Activated CD8-positive, alpha-beta T cell treated with anti-CD3 and anti-CD28 coated beads for 36 hours (primary cell): ENCODE measurements around the gene BPIFB4. TPM values are rescaled to one million over a fixed set of nuclear protein-coding genes. Genes with fewer than 3 reads are reported as not detected.

Source experiments
- ATAC-seq: fragments of 200-7000 bp; cut with Tn5 transposase; one replicate; pipeline ENCODE4 v1.10.0; 2021; ENCODE audit warnings: mild to moderate bottlenecking, moderate library complexity
- CTCF ChIA-PET: fragments of 350-600 bp; sonication (Branson Sonifier 250); formaldehyde crosslinking; loops from one replicate; lab custom pipeline; 2021; ENCODE audit warnings: antibody characterized with exemption; lab: Charles Lee
- POLR2A ChIA-PET: fragments of 350-600 bp; sonication (Branson Sonifier 250); formaldehyde crosslinking; loops from one replicate; lab custom pipeline; 2021; ENCODE audit warnings: antibody characterized with exemption; lab: Charles Lee
- DNase-seq: peaks from one replicate; pipeline ENCODE4 v3.0.0-alpha.2; 2020
- H3K27ac Mint-ChIP-seq: one replicate; pipeline ENCODE4 v1.8.0; 2021; ENCODE audit warnings: mild to moderate bottlenecking, mixed read lengths
- H3K27me3 Mint-ChIP-seq: one replicate; pipeline ENCODE4 v1.8.0; 2021; ENCODE audit warnings: mixed read lengths
- H3K36me3 Mint-ChIP-seq: one replicate; pipeline ENCODE4 v1.8.0; 2021; ENCODE audit warnings: low read depth, mixed read lengths
- H3K4me1 Mint-ChIP-seq: one replicate; pipeline ENCODE4 v1.8.0; 2021; ENCODE audit warnings: low read depth, mixed read lengths
- H3K4me3 Mint-ChIP-seq: one replicate; pipeline ENCODE4 v1.8.0; 2021; ENCODE audit warnings: mild to moderate bottlenecking, moderate library complexity, mixed read lengths
- H3K9me3 Mint-ChIP-seq: one replicate; pipeline ENCODE4 v1.8.0; 2021; ENCODE audit warnings: mixed read lengths
- intact Hi-C: fragments of 100-400 bp; cut with micrococcal nuclease; formaldehyde crosslinking; loops from one replicate; pipeline ENCODE4 v1.10.0; 2022
- total RNA-seq, 2 experiments: library from RNA; stranded (reverse); gene quantifications; one replicate each; pipeline ENCODE4 v1.2.3, GENCODE V29; 2021
- TF ChIP-seq, protein P1 (sequence below): fragments of 200-600 bp; IDR thresholded peaks from one replicate; pipeline ENCODE4 v1.8.0; 2022; ENCODE audit warnings: antibody characterized with exemption, mild to moderate bottlenecking

The BPIFB4 gene
- total RNA-seq, 2 experiments from 2014 or later, result not detected

DNA sequence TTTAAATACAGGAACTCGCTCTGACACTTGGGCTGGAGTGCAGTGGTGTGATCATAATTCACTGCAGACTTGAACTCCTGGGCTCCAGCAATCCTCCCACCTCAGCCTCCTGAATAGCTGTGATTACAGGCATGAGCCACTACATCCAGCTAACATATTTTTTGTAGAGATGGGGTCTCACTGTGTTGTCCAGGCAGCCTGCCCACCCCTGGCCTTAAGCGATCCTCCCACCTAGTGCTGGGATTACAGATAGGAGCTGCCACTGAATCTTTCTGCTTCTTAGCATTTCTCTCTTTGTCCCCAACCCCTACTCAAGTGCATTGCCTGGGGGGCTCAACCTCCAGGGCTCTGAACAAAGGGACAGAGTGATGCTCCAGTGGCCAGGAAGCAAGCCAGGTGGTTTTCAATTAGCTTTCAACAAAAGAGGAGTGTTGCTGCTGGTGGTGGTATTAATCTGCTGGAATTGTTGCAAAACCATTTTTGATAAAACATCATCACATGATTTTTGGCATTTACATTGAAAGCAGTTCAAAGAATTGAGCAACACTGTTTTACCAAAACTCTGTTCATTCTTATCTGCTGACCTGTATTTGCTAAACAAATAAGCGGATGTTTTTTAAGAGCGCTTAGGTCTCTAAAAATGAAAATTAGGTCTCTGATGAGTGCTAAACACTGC lies 48.1 kb downstream of the BPIFB4 start:
- Mint-ChIP-seq H3K27ac (no peak overlapping the region), H3K4me3 (no peak overlapping the region), H3K4me1 (no peaks in the 10 kb centered on the region), H3K27me3 (peaks cover 4% of the 10 kb centered on the region), H3K36me3 (no peaks in the 10 kb centered on the region), H3K9me3 (no peaks in the 10 kb centered on the region)
- DNase-seq, result no peak
- no peak for ATAC-seq
- intact Hi-C loops, result no loop called here
- ChIA-PET CTCF (no interaction called here), POLR2A (no interaction called here)
- TF ChIP-seq, protein P1, sequence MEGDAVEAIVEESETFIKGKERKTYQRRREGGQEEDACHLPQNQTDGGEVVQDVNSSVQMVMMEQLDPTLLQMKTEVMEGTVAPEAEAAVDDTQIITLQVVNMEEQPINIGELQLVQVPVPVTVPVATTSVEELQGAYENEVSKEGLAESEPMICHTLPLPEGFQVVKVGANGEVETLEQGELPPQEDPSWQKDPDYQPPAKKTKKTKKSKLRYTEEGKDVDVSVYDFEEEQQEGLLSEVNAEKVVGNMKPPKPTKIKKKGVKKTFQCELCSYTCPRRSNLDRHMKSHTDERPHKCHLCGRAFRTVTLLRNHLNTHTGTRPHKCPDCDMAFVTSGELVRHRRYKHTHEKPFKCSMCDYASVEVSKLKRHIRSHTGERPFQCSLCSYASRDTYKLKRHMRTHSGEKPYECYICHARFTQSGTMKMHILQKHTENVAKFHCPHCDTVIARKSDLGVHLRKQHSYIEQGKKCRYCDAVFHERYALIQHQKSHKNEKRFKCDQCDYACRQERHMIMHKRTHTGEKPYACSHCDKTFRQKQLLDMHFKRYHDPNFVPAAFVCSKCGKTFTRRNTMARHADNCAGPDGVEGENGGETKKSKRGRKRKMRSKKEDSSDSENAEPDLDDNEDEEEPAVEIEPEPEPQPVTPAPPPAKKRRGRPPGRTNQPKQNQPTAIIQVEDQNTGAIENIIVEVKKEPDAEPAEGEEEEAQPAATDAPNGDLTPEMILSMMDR, result no peak

GRCh38 chr20:33130568-33131061 lies 51.2 kb downstream of the BPIFB4 start:
- TF ChIP-seq, protein P1, result no peak
- ATAC-seq, result no peak
- intact Hi-C loops, result no loop called here
- ChIA-PET POLR2A (no interaction called here), CTCF (interaction anchor here (0.8 to 1.1 kb wide), 2 partner anchors 82 to 164 kb away, joined by 3 read pairs; no protein-coding TSS in a partner anchor)
- no peaks in the 10 kb centered on the region for H3K36me3 Mint-ChIP-seq
- DNase-seq, result no peak
- no peak overlapping the region for H3K4me3 Mint-ChIP-seq
- no peaks in the 10 kb centered on the region for H3K4me1 Mint-ChIP-seq
- no peak overlapping the region for H3K27ac Mint-ChIP-seq
- H3K9me3 Mint-ChIP-seq, result no peaks in the 10 kb centered on the region
- peaks cover 4% of the 10 kb centered on the region for H3K27me3 Mint-ChIP-seq

DNA sequence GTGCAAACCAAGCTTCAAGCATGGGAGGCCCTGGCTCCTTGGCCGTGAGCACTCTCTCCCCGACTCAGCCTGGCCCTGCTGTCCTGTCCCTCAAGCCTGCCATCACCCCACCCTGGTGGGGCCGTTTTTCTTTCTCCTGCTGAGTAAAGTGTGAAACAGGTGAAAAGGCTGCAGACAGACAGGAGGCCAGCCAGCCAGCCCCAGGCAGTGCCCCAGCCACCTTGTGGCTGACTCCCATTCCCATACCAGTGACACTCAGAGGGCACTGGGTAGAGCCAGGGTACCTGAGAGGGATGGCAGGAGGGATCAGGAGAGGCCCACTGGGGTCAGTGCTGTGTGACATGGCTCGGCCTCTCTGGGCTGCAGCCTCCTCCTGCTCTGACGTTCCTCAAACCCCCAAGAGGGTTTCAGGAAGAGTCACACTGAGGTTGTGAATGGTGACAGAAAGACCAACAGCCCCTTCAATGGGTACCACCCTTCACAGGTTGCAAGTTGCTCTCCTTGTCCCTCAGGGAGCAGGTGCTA lies 52.6 kb downstream of the BPIFB4 start:
- ChIA-PET CTCF (interaction anchor here (1.1 kb wide), 1 partner anchor 80 kb away, joined by 3 read pairs; no protein-coding TSS in a partner anchor), POLR2A (no interaction called here)
- Mint-ChIP-seq H3K27ac (no peak overlapping the region), H3K9me3 (no peaks in the 10 kb centered on the region), H3K4me1 (no peaks in the 10 kb centered on the region), H3K4me3 (no peak overlapping the region), H3K27me3 (peaks cover 4% of the 10 kb centered on the region), H3K36me3 (no peaks in the 10 kb centered on the region)
- no peak for ATAC-seq
- TF ChIP-seq, protein P1, result no peak
- no peak for DNase-seq
- intact Hi-C loops, result no loop called here

DNA sequence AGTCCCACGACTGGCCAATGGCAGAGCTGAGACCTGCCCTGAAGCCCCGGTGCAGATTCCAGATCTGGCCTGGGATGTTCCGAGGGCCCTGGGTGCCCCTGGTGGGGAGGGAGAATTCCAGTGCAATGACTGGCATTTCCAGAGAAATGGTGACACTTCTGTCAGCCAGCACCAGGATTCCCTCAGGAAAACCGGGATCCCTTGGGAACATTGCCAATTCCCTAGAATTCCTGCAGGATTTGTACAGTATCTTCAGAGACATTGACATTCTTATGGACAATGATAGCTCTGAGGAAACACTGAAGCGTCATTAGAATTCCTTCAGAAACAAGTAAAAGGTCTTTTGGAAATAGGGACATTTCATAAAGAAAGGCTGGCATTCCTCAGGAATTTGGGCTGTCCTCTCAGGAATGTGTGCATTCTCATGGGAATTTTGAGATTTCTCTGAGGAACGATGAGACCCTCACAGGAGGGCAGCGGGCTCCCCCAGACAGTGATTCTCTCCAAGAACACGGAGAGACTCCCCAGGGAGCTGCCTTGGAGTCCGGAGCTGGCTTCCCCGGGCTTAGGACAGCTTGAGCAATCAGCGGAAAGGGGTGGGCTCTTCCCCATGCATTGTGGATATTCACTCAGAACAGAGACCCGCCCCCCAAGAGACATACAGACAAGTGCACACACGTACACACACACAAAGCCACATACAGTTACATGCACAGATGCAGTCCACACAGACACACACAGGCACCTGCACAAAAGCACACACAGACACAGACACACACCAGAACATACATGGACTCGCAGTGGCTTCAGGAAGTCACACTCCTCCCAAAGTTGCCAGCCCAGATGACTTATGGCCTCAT lies 53.3 kb downstream of the BPIFB4 start:
- Mint-ChIP-seq H3K9me3 (no peaks in the 10 kb centered on the region), H3K27ac (no peak overlapping the region), H3K4me3 (no peak overlapping the region), H3K4me1 (no peaks in the 10 kb centered on the region), H3K36me3 (no peaks in the 10 kb centered on the region), H3K27me3 (peaks cover 4% of the 10 kb centered on the region)
- ChIA-PET CTCF (no interaction called here), POLR2A (no interaction called here)
- DNase-seq (no peak), ATAC-seq (no peak)
- TF ChIP-seq, protein P1, result no peak
- intact Hi-C loops, result no loop called here
